ENCODE results near the gene C15orf39. TPM values are rescaled to one million over a fixed set of nuclear protein-coding genes. Genes with fewer than 3 reads are reported as not detected.

The C15orf39 gene
- total RNA-seq, 4 donors from 2014 or later: 7.5 to 21.3 (median 9.5) TPM

GRCh38 chr15:75229191-75230015 lies 27.7 kb downstream of the C15orf39 start:
- no peak for TF ChIP-seq CTCF (IDR thresholded peaks at IDR 0.05; ENCODE audit: low read depth)

GRCh38 chr15:75230016-75230343 lies 28.3 kb downstream of the C15orf39 start:
- TF ChIP-seq CTCF (IDR thresholded peaks at IDR 0.05; ENCODE audit: low read depth): no peak

- no peak for TF ChIP-seq CTCF (IDR thresholded peaks at IDR 0.05; ENCODE audit: low read depth)
Observed at GRCh38 chr15:75230551-75231371, 29.1 kb downstream of the C15orf39 start.

GRCh38 chr15:75231836-75232235 lies 30.2 kb downstream of the C15orf39 start:
- TF ChIP-seq CTCF (IDR thresholded peaks at IDR 0.05; ENCODE audit: low read depth): no peak

GRCh38 chr15:75232252-75232813 lies 30.7 kb downstream of the C15orf39 start:
- TF ChIP-seq CTCF (IDR thresholded peaks at IDR 0.05; ENCODE audit: low read depth): no peak

GRCh38 chr15:75232826-75233503 lies 31.3 kb downstream of the C15orf39 start:
- TF ChIP-seq CTCF (IDR thresholded peaks at IDR 0.05; ENCODE audit: low read depth): no peak

Data from subcutaneous adipose tissue (tissue), 4 donors.